Mucosa of stomach (tissue), 1 donor: ENCODE results near the gene NDRG4.
A peak's percentile ranks its signal among the peaks of the same experiment; 100 is the strongest.

ENCODE experiments used
- H3K27me3 ChIP-seq: one replicate; pipeline ENCODE4 v1.7.0; 2013; ENCODE audit warnings: mild to moderate bottlenecking, low read length; ENCODE audit not compliant: control insufficient read depth, insufficient read depth
- H3K36me3 ChIP-seq: one replicate; pipeline ENCODE4 v1.7.0; 2013; ENCODE audit warnings: low read length; ENCODE audit not compliant: control insufficient read depth, insufficient read depth
- H3K4me1 ChIP-seq: one replicate; pipeline ENCODE4 v1.7.0; 2013; ENCODE audit warnings: mild to moderate bottlenecking, low read length; ENCODE audit not compliant: control insufficient read depth, insufficient read depth
- H3K4me3 ChIP-seq: one replicate; pipeline ENCODE4 v1.7.0; 2013; ENCODE audit warnings: low read length
- H3K9ac ChIP-seq: one replicate; pipeline ENCODE4 v1.7.0; 2013; ENCODE audit warnings: mild to moderate bottlenecking, low read length, moderate library complexity
- H3K9me3 ChIP-seq: one replicate; pipeline ENCODE4 v1.7.0; 2013; ENCODE audit warnings: mild to moderate bottlenecking, low read length, moderate library complexity; ENCODE audit not compliant: control insufficient read depth
- donor health status: Pancreatic carcinoma.

NDRG4 gene

GRCh38 chr16:58509256-58510096, 9.5 kb downstream of the NDRG4 start:
- no peaks in the 10 kb centered on the region for H3K9me3 ChIP-seq
- H3K27me3 ChIP-seq: no peaks in the 10 kb centered on the region
- H3K4me3 ChIP-seq: no peak overlapping the region
- H3K4me1 ChIP-seq: peaks cover 2% of the 10 kb centered on the region
- H3K9ac ChIP-seq: no peak overlapping the region
- no peaks in the 10 kb centered on the region for H3K36me3 ChIP-seq

GRCh38 chr16:58510097-58510775, 10.3 kb downstream of the NDRG4 start:
- no peaks in the 10 kb centered on the region for H3K9me3 ChIP-seq
- H3K4me3 ChIP-seq: no peak overlapping the region

GRCh38 chr16:58510776-58511628, 11.1 kb downstream of the NDRG4 start:
- no peaks in the 10 kb centered on the region for H3K27me3 ChIP-seq
- H3K36me3 ChIP-seq: no peaks in the 10 kb centered on the region
- H3K9ac ChIP-seq: no peak overlapping the region
- H3K9me3 ChIP-seq: no peaks in the 10 kb centered on the region
- no peak overlapping the region for H3K4me3 ChIP-seq
- peaks cover 10% of the 10 kb centered on the region for H3K4me1 ChIP-seq

More at GRCh38 chr16:58510097-58510775, 10.3 kb downstream of the NDRG4 start:
- Histone ChIP-seq H3K9ac (no peak overlapping the region), H3K27me3 (no peaks in the 10 kb centered on the region), H3K36me3 (no peaks in the 10 kb centered on the region), H3K4me1 (peaks cover 9% of the 10 kb centered on the region)

- Histone ChIP-seq H3K9ac (no peak overlapping the region), H3K36me3 (no peaks in the 10 kb centered on the region), H3K9me3 (no peaks in the 10 kb centered on the region), H3K4me3 (no peak overlapping the region), H3K4me1 (peaks cover 19% of the 10 kb centered on the region), H3K27me3 (no peaks in the 10 kb centered on the region)
These were observed 12.2 kb downstream of the NDRG4 start for GRCh38 chr16:58511933-58512815.

- no peaks in the 10 kb centered on the region for H3K27me3 ChIP-seq
- H3K9ac ChIP-seq: no peak overlapping the region
- H3K4me3 ChIP-seq: no peak overlapping the region
- H3K4me1 ChIP-seq: peaks cover 19% of the 10 kb centered on the region
- H3K9me3 ChIP-seq: no peaks in the 10 kb centered on the region
- peaks cover 11% of the 10 kb centered on the region for H3K36me3 ChIP-seq
These were observed 13.9 kb downstream of the NDRG4 start for GRCh38 chr16:58513874-58514273.

- H3K36me3 ChIP-seq: peaks cover 15% of the 10 kb centered on the region
- H3K4me1 ChIP-seq: peaks cover 19% of the 10 kb centered on the region
- peak within 1 kb of the TSS; percentile 44 for H3K9ac ChIP-seq
These were observed 15.4 kb downstream of the NDRG4 start, which contains the start of gene SETD6 for GRCh38 chr16:58515125-58515870. TSS of gene SETD6 (plus strand) at chr16:58515517. CDS start at chr16:58515538, 21 bp downstream.

GRCh38 chr16:58515871-58516767, 16.2 kb downstream of the NDRG4 start:
- peak overlapping the region; percentile 40 for H3K9ac ChIP-seq
- no peak overlapping the region for H3K4me3 ChIP-seq
- no peaks in the 10 kb centered on the region for H3K27me3 ChIP-seq
- H3K9me3 ChIP-seq: no peaks in the 10 kb centered on the region
- H3K4me1 ChIP-seq: peaks cover 19% of the 10 kb centered on the region
- peaks cover 15% of the 10 kb centered on the region for H3K36me3 ChIP-seq

More at GRCh38 chr16:58515125-58515870, 15.4 kb downstream of the NDRG4 start, which contains the start of gene SETD6:
- H3K27me3 ChIP-seq: no peaks in the 10 kb centered on the region
- H3K9me3 ChIP-seq: no peaks in the 10 kb centered on the region
- H3K4me3 ChIP-seq: no peak within 1 kb of the TSS

- H3K27me3 ChIP-seq: no peaks in the 10 kb centered on the region
- no peaks in the 10 kb centered on the region for H3K9me3 ChIP-seq
- no peak overlapping the region for H3K4me3 ChIP-seq
- no peak overlapping the region for H3K9ac ChIP-seq
- H3K4me1 ChIP-seq: peaks cover 19% of the 10 kb centered on the region
- H3K36me3 ChIP-seq: peaks cover 15% of the 10 kb centered on the region
These were observed 16.8 kb downstream of the NDRG4 start for GRCh38 chr16:58516768-58517107.

- Histone ChIP-seq H3K4me1 (peaks cover 19% of the 10 kb centered on the region), H3K9me3 (no peaks in the 10 kb centered on the region), H3K9ac (no peak overlapping the region), H3K27me3 (no peaks in the 10 kb centered on the region), H3K4me3 (no peak overlapping the region), H3K36me3 (peaks cover 15% of the 10 kb centered on the region)
These were observed 18.4 kb downstream of the NDRG4 start for GRCh38 chr16:58518083-58518979.
